Neuronal stem cell (in vitro differentiated cells): ENCODE data around the gene STK32C. TPM values are rescaled to one million over a fixed set of nuclear protein-coding genes. Genes with fewer than 3 reads are reported as not detected.

Experiments
- DNase-seq: peaks from one replicate; pipeline ENCODE4 v3.0.0-alpha.2; 2013; ENCODE audit warnings: low spot score
- H2AFZ ChIP-seq: one replicate; pipeline ENCODE4 v1.6.1; 2013; ENCODE audit warnings: mild to moderate bottlenecking, low read length, inconsistent platforms
- H2AK5ac ChIP-seq: 2 replicates; pipeline ENCODE4 v1.6.1; 2013; ENCODE audit warnings: low read depth, mild to moderate bottlenecking, inconsistent platforms, low read length, moderate library complexity, mixed read lengths
- H2BK120ac ChIP-seq: 2 replicates; pipeline ENCODE4 v1.6.1; 2013; ENCODE audit warnings: low read depth, mild to moderate bottlenecking, inconsistent platforms, low read length, moderate library complexity, mixed read lengths
- H2BK12ac ChIP-seq: one replicate; pipeline ENCODE4 v1.6.1; 2013; ENCODE audit warnings: low read length, inconsistent platforms
- H2BK15ac ChIP-seq: 2 replicates; pipeline ENCODE4 v1.6.1; 2013; ENCODE audit warnings: mild to moderate bottlenecking, low read length, inconsistent platforms, mixed read lengths
- H2BK5ac ChIP-seq: one replicate; pipeline ENCODE4 v1.6.1; 2013; ENCODE audit warnings: inconsistent platforms, mild to moderate bottlenecking, low read length, moderate library complexity
- H3K14ac ChIP-seq: one replicate; pipeline ENCODE4 v1.6.1; 2013; ENCODE audit warnings: low read length, inconsistent platforms
- H3K18ac ChIP-seq: 2 replicates; pipeline ENCODE4 v1.6.1; 2013; ENCODE audit warnings: low read length, inconsistent platforms
- H3K23ac ChIP-seq: 2 replicates; pipeline ENCODE4 v1.6.1; 2013; ENCODE audit warnings: low read depth, mild to moderate bottlenecking, mixed read lengths, low read length, inconsistent platforms; ENCODE audit not compliant: poor library complexity
- H3K27ac ChIP-seq: replicated peaks from 3 replicates; pipeline ENCODE4 v1.5.1; 2013; ENCODE audit warnings: low read length, inconsistent platforms
- H3K27me3 ChIP-seq, 3 experiments: 2 replicates each; pipeline ENCODE4 v1.6.1; 2013; ENCODE audit warnings: low read length in 3 of 3, mild to moderate bottlenecking in 2 of 3, inconsistent platforms in 1 of 3, low read depth in 1 of 3, mixed read lengths in 1 of 3, moderate library complexity in 1 of 3; ENCODE audit not compliant: control insufficient read depth in 3 of 3, insufficient read depth in 3 of 3
- H3K36me3 ChIP-seq, 2 donors: replicated peaks in 1 of 2; 2 replicates each; pipeline ENCODE4 v1.6.1; 2013; ENCODE audit warnings: low read length in 2 of 2; ENCODE audit not compliant: control insufficient read depth in 2 of 2, insufficient read depth in 2 of 2
- H3K4ac ChIP-seq: 2 replicates; pipeline ENCODE4 v1.6.1; 2013; ENCODE audit warnings: inconsistent platforms, mild to moderate bottlenecking, low read length, moderate library complexity
- H3K4me1 ChIP-seq, 2 donors: 1 replicate in 1 of 2; 2 replicates in 1 of 2; pipeline ENCODE4 v1.6.1; 2013; ENCODE audit warnings: low read length in 2 of 2, low read depth in 1 of 2; ENCODE audit not compliant: control insufficient read depth in 2 of 2, insufficient read depth in 1 of 2
- H3K4me2 ChIP-seq: one replicate; pipeline ENCODE4 v1.6.1; 2013; ENCODE audit warnings: mild to moderate bottlenecking, low read length, inconsistent platforms; ENCODE audit not compliant: insufficient read depth, poor library complexity, severe bottlenecking
- H3K4me3 ChIP-seq, 2 donors: 2 replicates each; pipeline ENCODE4 v1.5.1; 2013; ENCODE audit warnings: low read length in 2 of 2, mild to moderate bottlenecking in 2 of 2, inconsistent platforms in 1 of 2, moderate library complexity in 1 of 2
- H3K79me1 ChIP-seq: one replicate; pipeline ENCODE4 v1.6.1; 2013; ENCODE audit warnings: low read depth, mild to moderate bottlenecking, inconsistent platforms, low read length, moderate library complexity
- H3K9ac ChIP-seq: one replicate; pipeline ENCODE4 v1.6.1; 2013; ENCODE audit warnings: mild to moderate bottlenecking, low read depth, low read length, inconsistent platforms; ENCODE audit not compliant: poor library complexity
- H3K9me3 ChIP-seq, 2 donors: replicated peaks in 1 of 2; 2 replicates each; pipeline versions ENCODE3 to v1.6.1; 2013; ENCODE audit warnings: low read length in 2 of 2, mild to moderate bottlenecking in 2 of 2, inconsistent platforms in 1 of 2, low read depth in 1 of 2, mixed read lengths in 1 of 2, moderate library complexity in 1 of 2; ENCODE audit not compliant: control insufficient read depth in 2 of 2, insufficient read depth in 1 of 2
- H4K8ac ChIP-seq: one replicate; pipeline ENCODE4 v1.6.1; 2013; ENCODE audit warnings: low read depth, mild to moderate bottlenecking, inconsistent platforms, low read length, moderate library complexity
- H4K91ac ChIP-seq: one replicate; pipeline ENCODE4 v1.6.1; 2013; ENCODE audit warnings: low read length, low read depth, mild to moderate bottlenecking, inconsistent platforms; ENCODE audit not compliant: poor library complexity
- WGBS, 2 donors: extraction: QIAGEN DNeasy Blood & Tissue Kit; methylation state at CpG; one replicate each; pipeline ENCODE4 v1.1.7; 2013; ENCODE audit warnings: missing lambda C conversion rate in 2 of 2, mixed read lengths in 1 of 2; ENCODE audit not compliant: insufficient read length in 2 of 2, insufficient replicate concordance in 1 of 2; ENCODE audit errors: extremely low coverage in 2 of 2; 5-methylcytosine and 5-hydroxymethylcytosine counted together
- polyA plus RNA-seq, 2 experiments: library from polyadenylated mRNA; stranded (reverse); fragments of 200-250 nt; gene quantifications; one replicate each; pipeline ENCODE4 v1.2.3, GENCODE V29; 2013

The STK32C gene
- 20.6 TPM for polyA plus RNA-seq (2013, experiment 1 of 2)
- polyA plus RNA-seq (2013, experiment 2 of 2), result 21.2 TPM

- Histone ChIP-seq H2BK5ac (no peak within 1 kb of the TSS), H3K9me3 (peaks cover 8 to 11% of the 10 kb centered on the region in 2 donors), H2AFZ (peak within 1 kb of the TSS; percentile 99), H3K36me3 (peaks cover 0 to 3% of the 10 kb centered on the region in 2 donors), H4K91ac (no peak within 1 kb of the TSS), H2BK12ac (peak within 1 kb of the TSS; percentile 95), H3K4me2 (peak within 1 kb of the TSS; percentile 100), H2AK5ac (peak within 1 kb of the TSS; percentile 58), H3K27me3 (peaks cover 7 to 35% (median 12%) of the 10 kb centered on the region in 3 experiments), H4K8ac (no peak within 1 kb of the TSS), H2BK120ac (no peak within 1 kb of the TSS), H3K4me3 (peak within 1 kb of the TSS; percentile 83 to 88), H3K4me1 (peaks cover 10 to 15% of the 10 kb centered on the region in 2 donors), H3K27ac (no peak within 1 kb of the TSS), H3K23ac (peak within 1 kb of the TSS; percentile 45), H3K18ac (peak within 1 kb of the TSS; percentile 93), H3K79me1 (no peaks in the 10 kb centered on the region), H3K9ac (peak within 1 kb of the TSS; percentile 66), H3K4ac (no peak within 1 kb of the TSS), H2BK15ac (peak within 1 kb of the TSS; percentile 82), H3K14ac (peak within 1 kb of the TSS; percentile 91)
- DNase-seq, result peak; percentile 88
- WGBS, 2 donors, result no CpG with 5 or more reads among the region's 84 CpGs
Observed at GRCh38 chr10:132307823-132308586, at the start of gene STK32C. STK32C (minus strand) TSS chr10:132307950; CDS start chr10:132307833, 117 bp downstream.

GRCh38 chr10:132356621-132357195 is 49.0 kb upstream of the STK32C start:
- no peak overlapping the region for H2AFZ ChIP-seq
- H3K4me2 ChIP-seq, result no peak overlapping the region
- no peak overlapping the region for H3K9ac ChIP-seq
- H3K27me3 ChIP-seq, result no peaks in the 10 kb centered on the region
- peaks cover 0 to 23% of the 10 kb centered on the region in 2 donors for H3K36me3 ChIP-seq
- H3K4ac ChIP-seq, result no peak overlapping the region
- no peaks in the 10 kb centered on the region for H3K9me3 ChIP-seq
- H4K91ac ChIP-seq, result no peak overlapping the region
- H3K27ac ChIP-seq, result no peak overlapping the region
- H3K14ac ChIP-seq, result no peak overlapping the region
- no peak overlapping the region for H2BK12ac ChIP-seq
- H3K4me3 ChIP-seq, result no peak overlapping the region
- H3K23ac ChIP-seq, result no peak overlapping the region
- H2BK5ac ChIP-seq, result no peak overlapping the region
- no peak overlapping the region for H2AK5ac ChIP-seq
- H2BK15ac ChIP-seq, result no peak overlapping the region
- no CpG with 5 or more reads among the region's 12 CpGs for WGBS, 2 donors
- H4K8ac ChIP-seq, result no peak overlapping the region
- H3K18ac ChIP-seq, result no peak overlapping the region
- DNase-seq, result no peak
- no peaks in the 10 kb centered on the region for H3K4me1 ChIP-seq
- H2BK120ac ChIP-seq, result no peak overlapping the region
- H3K79me1 ChIP-seq, result no peaks in the 10 kb centered on the region

GRCh38 chr10:132355754-132356153 is 48.0 kb upstream of the STK32C start:
- H2BK120ac ChIP-seq, result no peak overlapping the region
- peak overlapping the region; percentile 21 for H3K14ac ChIP-seq
- H3K18ac ChIP-seq, result no peak overlapping the region
- H2BK12ac ChIP-seq, result no peak overlapping the region
- no peak overlapping the region for H2BK5ac ChIP-seq
- H2AK5ac ChIP-seq, result no peak overlapping the region
- peaks cover 0 to 31% of the 10 kb centered on the region in 2 donors for H3K36me3 ChIP-seq
- no peak overlapping the region for H2AFZ ChIP-seq
- no peak for DNase-seq
- H3K4me2 ChIP-seq, result no peak overlapping the region
- H4K8ac ChIP-seq, result no peak overlapping the region
- no peaks in the 10 kb centered on the region for H3K79me1 ChIP-seq
- H3K9ac ChIP-seq, result no peak overlapping the region
- no peaks in the 10 kb centered on the region for H3K27me3 ChIP-seq
- no peak overlapping the region for H3K27ac ChIP-seq
- H4K91ac ChIP-seq, result no peak overlapping the region
- no CpG with 5 or more reads among the region's 13 CpGs for whole genome bisulfite sequencing, 2 donors
- H2BK15ac ChIP-seq, result no peak overlapping the region
- H3K4ac ChIP-seq, result no peak overlapping the region
- no peaks in the 10 kb centered on the region for H3K9me3 ChIP-seq
- no peak overlapping the region for H3K4me3 ChIP-seq
- no peaks in the 10 kb centered on the region for H3K4me1 ChIP-seq
- H3K23ac ChIP-seq, result no peak overlapping the region

- H3K27me3 ChIP-seq, result no peaks in the 10 kb centered on the region
- H2BK120ac ChIP-seq, result no peak overlapping the region
Observed at GRCh38 chr10:132355297-132355696, 47.5 kb upstream of the STK32C start.

More at GRCh38 chr10:132355297-132355696, 47.5 kb upstream of the STK32C start:
- Histone ChIP-seq H3K18ac (no peak overlapping the region), H4K8ac (no peak overlapping the region), H3K4me3 (no peak overlapping the region), H3K79me1 (no peaks in the 10 kb centered on the region), H2BK5ac (no peak overlapping the region), H3K9me3 (no peaks in the 10 kb centered on the region), H4K91ac (no peak overlapping the region), H3K4me2 (no peak overlapping the region), H3K27ac (no peak overlapping the region), H3K4me1 (no peaks in the 10 kb centered on the region), H3K14ac (peak overlapping the region; percentile 21), H3K36me3 (peaks cover 0 to 35% of the 10 kb centered on the region in 2 donors), H2AFZ (no peak overlapping the region), H2AK5ac (peak overlapping the region; percentile 56), H3K4ac (no peak overlapping the region), H3K9ac (no peak overlapping the region), H2BK12ac (no peak overlapping the region), H3K23ac (no peak overlapping the region), H2BK15ac (no peak overlapping the region)
- no CpG with 5 or more reads among the region's 17 CpGs for WGBS, 2 donors
- no peak for DNase-seq
